Measurements from ENCODE around the gene IL17C.

The IL17C gene

GRCh38 chr16:88623858-88624257, 14.5 kb upstream of the IL17C start:
- DNase-seq (ENCODE audit: low read depth, low spot score), result no peak
- no peak overlapping the region for H3K4me3 ChIP-seq (ENCODE audit: low read length)

- H3K4me3 ChIP-seq (ENCODE audit: low read length), result no peak overlapping the region
- DNase-seq (ENCODE audit: low read depth, low spot score), result no peak
Observed at GRCh38 chr16:88624481-88624880, 13.9 kb upstream of the IL17C start.

GRCh38 chr16:88624977-88625576, 13.3 kb upstream of the IL17C start:
- DNase-seq (ENCODE audit: low read depth, low spot score), result no peak
- H3K4me3 ChIP-seq (ENCODE audit: low read length), result no peak overlapping the region

- H3K4me3 ChIP-seq (ENCODE audit: low read length), result no peak overlapping the region
Observed at GRCh38 chr16:88626646-88627045, 11.7 kb upstream of the IL17C start.

DNA sequence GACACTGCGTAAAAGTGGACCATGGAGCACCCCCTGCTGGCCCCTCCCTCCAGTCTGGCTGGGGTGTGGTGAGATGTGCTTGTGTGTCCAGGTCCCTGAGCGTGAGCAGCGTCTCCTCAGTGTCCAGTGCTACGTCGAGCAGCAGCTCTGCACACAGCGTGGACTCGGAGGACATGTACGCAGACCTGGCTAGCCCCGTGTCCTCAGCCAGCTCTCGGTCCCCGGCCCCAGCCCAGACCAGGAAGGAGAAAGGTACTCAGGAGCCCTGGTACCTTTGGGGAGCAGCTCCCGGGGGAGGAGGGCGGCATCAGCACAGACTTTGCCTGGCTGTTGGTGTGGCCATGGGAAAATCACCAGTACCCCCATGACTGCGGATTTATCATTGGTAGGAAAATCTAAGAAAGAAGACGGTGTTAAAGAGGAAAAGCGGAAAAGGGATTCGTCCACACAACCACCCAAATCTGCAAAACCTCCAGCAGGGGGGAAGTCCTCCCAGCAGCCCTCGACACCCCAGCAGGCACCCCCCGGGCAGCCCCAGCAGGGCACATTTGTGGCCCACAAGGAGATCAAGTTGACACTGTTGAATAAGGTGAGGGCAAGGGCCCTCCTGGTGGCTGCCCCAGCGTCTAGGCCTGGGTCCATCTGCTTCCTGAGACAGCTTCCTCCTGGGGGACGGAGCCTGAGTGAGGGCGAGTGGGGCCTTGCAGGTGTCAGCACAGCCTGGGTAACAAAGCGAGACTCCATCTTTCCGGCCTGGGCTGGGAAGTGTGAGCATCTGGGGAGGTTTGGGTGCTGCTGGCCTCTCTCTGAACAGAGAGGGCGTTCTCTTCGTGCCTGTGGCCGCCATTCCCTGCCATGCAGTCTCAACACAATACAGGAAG, 10.6 kb upstream of the IL17C start:
- no peak overlapping the region for H3K4me3 ChIP-seq (ENCODE audit: low read length)
- no peak for DNase-seq (ENCODE audit: low read depth, low spot score)

More at GRCh38 chr16:88626646-88627045, 11.7 kb upstream of the IL17C start:
- no peak for DNase-seq (ENCODE audit: low read depth, low spot score)

- no peak for DNase-seq (ENCODE audit: low read depth, low spot score)
Observed at GRCh38 chr16:88628512-88628974, 9.8 kb upstream of the IL17C start.

GRCh38 chr16:88629835-88630234, 8.5 kb upstream of the IL17C start:
- H3K4me3 ChIP-seq (ENCODE audit: low read length), result no peak overlapping the region
- DNase-seq (ENCODE audit: low read depth, low spot score), result no peak

More at GRCh38 chr16:88628512-88628974, 9.8 kb upstream of the IL17C start:
- H3K4me3 ChIP-seq (ENCODE audit: low read length), result no peak overlapping the region

DNA sequence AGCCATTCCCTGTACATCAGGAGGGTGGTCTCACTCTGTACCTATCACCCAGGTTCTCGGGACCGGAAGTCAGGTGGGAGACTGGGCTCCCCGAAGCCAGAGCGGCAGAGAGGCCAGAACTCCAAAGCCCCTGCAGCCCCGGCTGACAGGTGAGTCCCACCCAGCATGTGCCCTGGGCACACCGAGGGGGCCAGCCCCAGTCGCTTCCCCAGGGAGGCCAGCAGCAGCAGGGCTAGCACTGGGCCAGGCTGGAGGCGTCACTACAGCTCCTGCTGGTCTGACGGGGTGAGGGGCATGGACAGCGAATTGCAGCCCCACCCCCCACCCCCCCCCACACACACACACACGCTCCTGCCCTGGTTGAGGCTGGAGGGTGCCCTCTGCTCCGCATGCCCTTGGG, 7.9 kb upstream of the IL17C start:
- no peak for DNase-seq (ENCODE audit: low read depth, low spot score)
- H3K4me3 ChIP-seq (ENCODE audit: low read length), result no peak overlapping the region

DNA sequence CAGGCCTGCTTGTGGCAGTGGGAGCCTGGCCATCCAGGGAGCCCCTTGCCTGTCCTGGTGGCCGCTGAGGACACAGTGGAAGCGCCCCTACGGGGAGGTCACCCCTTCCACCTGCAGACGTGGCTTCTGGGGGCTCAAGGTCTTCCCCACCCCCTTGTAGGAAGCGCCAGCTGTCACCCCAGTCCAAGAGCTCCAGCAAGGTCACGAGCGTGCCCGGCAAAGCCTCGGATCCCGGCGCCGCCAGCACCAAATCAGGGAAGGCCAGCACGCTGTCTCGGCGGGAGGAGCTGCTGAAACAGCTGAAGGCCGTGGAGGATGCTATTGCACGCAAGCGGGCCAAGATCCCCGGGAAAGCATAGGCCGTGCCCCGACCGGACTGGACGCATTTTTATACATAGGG, 7.4 kb upstream of the IL17C start:
- no peak for DNase-seq (ENCODE audit: low read depth, low spot score)

DNA sequence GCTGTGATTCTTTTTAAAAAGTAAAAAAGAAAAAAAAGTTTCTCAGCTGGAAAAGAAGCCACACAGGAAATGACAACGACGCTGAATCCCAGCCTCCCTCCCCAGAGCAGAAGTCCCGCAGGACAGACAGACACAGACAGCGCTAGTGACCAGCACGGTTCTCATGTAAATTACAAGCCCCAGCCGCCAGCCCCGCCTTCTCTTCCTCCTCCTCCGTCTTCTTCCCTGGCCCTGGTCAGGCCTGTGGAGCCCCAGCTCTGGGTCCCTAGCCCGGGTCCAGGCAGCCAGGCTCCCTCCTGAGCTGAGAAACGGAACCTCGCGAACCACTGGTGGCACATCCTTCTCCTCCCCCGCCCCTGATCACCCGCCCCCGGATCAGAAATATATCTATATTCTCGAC, 7.0 kb upstream of the IL17C start:
- no peak for DNase-seq (ENCODE audit: low read depth, low spot score)
- no peak overlapping the region for H3K4me3 ChIP-seq (ENCODE audit: low read length)

More for the DNA sequence above, 7.4 kb upstream of the IL17C start:
- no peak overlapping the region for H3K4me3 ChIP-seq (ENCODE audit: low read length)

GRCh38 chr16:88631920-88632586, 6.3 kb upstream of the IL17C start:
- DNase-seq (ENCODE audit: low read depth, low spot score), result no peak
- no peak overlapping the region for H3K4me3 ChIP-seq (ENCODE audit: low read length)

GRCh38 chr16:88632587-88632930, 5.8 kb upstream of the IL17C start:
- no peak for DNase-seq (ENCODE audit: low read depth, low spot score)
- no peak overlapping the region for H3K4me3 ChIP-seq (ENCODE audit: low read length)

DNA sequence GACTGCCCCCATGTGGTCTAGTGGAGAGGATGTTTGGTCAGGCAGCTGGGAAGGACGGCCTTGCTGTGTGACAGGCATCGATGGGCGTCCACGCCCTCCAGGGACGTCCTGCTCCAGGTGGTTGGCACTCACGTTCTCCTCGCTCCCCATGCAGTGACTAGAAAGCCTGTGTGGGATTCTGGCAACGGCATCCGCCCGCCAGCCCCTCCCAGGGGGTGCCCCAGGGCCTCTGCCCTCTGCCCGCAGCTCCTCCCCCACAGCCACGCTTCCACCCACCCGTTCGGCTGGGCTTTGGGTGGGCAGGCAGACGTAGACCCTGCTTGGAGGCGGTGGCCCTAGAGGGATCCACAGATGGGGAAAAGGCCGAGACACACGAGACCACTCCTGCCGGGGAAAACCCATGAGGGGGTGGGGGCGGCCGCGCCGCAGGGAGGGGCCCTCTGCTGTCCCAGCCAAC, 4.7 kb upstream of the IL17C start:
- DNase-seq (ENCODE audit: low read depth, low spot score), result no peak
- no peak overlapping the region for H3K4me3 ChIP-seq (ENCODE audit: low read length)

DNA sequence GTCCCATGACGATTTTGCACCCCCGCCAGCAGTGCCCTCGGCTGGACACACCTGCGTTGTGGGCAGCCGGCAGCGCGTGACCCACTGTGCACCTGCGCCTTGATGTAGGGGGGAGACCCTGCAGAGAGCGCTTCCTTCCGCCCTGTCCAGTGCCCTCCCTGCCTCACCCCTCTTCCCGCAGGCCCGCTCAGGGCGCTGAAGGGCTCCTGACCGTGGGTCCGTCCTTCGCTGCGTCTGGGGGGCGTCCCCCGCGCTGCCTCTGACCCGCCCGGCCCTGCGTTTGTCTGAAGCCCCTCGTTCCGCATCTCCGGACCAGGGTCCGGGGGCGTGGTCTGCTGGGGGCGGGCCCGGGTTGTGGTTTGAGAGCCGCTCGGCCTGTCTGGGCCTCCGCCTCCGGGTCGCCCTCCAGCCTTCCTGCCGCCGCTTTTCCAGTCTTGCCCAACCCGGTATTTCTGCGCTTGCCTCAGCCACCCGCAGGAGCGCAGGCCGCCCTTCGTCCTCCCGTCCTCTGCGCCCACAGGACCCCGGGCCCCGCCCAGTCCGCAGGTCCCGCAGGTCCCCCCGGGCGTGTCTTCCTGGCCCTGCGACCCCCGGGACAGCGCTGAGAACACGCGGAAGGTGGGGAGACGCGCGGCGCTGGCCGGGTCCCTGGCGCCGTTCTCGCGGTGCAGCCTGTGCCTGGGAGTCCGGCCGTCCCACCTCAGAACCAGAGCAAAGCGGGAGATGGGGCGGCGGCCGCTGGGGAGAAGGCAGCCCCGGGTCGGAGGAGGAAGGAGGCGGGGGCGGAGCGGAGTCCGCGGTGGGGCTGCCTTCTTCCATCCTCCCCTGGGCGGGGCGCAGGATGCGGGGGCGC, 4.0 kb upstream of the IL17C start:
- no peak overlapping the region for H3K4me3 ChIP-seq (ENCODE audit: low read length)
- DNase-seq (ENCODE audit: low read depth, low spot score), result no peak

DNA sequence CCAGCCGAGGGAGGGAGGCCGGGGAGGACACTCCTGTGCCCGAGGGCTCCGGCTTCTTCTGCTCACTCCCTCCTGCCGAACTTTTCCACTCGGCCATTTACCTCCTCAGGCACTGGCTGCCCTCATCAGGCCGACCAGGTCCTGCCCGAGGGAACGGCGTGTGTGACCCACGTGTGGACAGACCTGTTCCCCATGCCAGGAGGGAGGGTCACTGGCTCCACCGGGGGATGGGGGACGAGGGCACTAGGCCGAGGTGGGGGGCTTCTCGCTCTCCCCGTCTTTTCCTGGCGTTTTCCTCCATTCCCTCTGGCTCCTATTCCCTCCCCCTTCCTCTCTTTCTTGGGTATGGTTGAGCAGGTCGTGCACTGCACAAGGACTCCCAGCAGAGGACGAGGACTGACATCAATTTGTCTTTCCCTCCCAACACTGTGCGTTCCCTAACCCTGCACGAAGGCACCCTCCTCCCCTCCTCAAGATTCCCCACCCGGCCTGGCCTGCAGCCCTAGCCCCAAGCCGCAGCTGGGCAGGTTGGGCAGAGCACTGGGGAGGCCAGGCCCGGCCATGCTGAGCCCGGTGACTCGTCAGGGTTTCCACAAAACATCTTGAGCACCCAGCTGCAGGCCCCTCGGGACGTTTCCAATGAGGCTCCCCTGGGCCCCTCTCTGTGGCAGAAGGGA, 3.2 kb upstream of the IL17C start:
- H3K4me3 ChIP-seq (ENCODE audit: low read length), result no peak overlapping the region
- DNase-seq (ENCODE audit: low read depth, low spot score), result no peak

GRCh38 chr16:88635671-88636319, 2.6 kb upstream of the IL17C start:
- DNase-seq (ENCODE audit: low read depth, low spot score), result no peak
- H3K4me3 ChIP-seq (ENCODE audit: low read length), result no peak overlapping the region

DNA sequence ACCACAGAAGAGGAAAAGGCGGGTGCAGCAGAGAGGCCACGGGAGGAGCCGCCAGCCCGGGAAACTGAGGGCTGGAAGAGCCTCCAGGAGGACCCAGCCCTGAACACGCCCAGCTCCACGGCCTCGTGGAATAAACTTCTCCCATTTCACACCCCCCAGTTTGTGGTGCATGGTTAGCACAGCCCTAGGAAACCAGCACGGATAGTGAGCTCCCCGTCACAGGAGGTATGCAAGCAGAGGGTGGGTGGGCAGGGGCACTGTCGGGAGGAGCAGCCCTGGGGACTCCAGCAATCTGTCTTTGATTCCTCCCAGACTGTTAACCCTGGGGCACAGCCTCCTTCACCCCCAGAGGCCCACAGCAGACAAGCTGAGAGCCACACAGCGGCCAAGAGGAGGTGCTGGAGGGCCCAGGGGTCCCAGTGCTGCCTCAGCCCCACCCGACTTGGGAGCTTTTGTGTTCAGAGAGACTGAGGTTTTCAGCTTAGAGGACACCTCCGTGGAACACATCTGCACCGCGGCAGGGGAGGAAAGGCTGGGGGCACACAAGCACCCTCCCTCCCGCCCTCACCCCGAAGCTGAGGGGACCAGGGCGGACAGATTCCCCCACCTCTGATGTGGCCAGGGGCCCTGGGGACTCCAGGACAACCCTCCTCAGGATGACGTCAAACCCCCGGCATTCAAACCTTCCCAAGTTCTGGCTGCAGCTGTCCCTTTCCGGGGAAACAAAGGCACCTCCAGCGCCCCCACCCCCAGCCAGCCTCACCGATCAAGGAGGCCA, 1.7 kb upstream of the IL17C start:
- no peak overlapping the region for H3K4me3 ChIP-seq (ENCODE audit: low read length)
- no peak for DNase-seq (ENCODE audit: low read depth, low spot score)
